Endothelial cell of umbilical vein (primary cell): ENCODE measurements around the gene FRYL.

Source experiments
- FOS ChIP-seq: IDR thresholded peaks from 2 replicates; pipeline ENCODE4 v1.6.1; 2011; ENCODE audit warnings: mild to moderate bottlenecking, low read length, moderate library complexity, borderline replicate concordance; ENCODE audit not compliant: insufficient read depth
- POLR2AphosphoS5 ChIP-seq: IDR thresholded peaks from 2 replicates; pipeline ENCODE4 v1.6.1; 2012; ENCODE audit warnings: low read depth, mild to moderate bottlenecking, control low read depth, low read length, moderate library complexity; ENCODE audit not compliant: insufficient read depth
- TF ChIP-seq, protein P1 (sequence below), 2 donors: IDR thresholded peaks; 1 replicate in 1 of 2; 2 replicates in 1 of 2; pipeline ENCODE4 v1.5.1; 2011; ENCODE audit warnings: low read length in 2 of 2, mild to moderate bottlenecking in 2 of 2, moderate library complexity in 2 of 2, control low read depth in 1 of 2, inconsistent platforms in 1 of 2, low read depth in 1 of 2; ENCODE audit not compliant: insufficient read depth in 1 of 2; ENCODE audit errors: extremely low read depth in 1 of 2

DNA sequence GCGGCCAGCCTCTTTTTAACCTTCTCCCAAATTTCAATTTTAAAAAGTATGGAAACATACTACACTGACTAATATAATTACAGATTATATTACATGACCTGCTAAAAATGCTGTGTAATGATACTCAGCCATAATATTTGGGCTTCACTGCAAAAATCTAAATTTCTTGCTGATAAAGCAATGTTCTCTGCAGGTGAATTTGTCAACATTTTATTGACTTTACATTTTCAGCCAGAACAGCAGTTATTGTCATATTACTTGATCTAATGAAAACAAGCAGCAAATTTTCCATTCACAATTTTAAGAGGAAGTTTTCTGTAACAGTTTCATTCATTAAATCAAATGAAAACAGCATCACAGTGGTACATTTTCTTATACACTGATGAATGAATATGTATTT, 91.1 kb downstream of the FRYL start:
- TF ChIP-seq, protein P1, sequence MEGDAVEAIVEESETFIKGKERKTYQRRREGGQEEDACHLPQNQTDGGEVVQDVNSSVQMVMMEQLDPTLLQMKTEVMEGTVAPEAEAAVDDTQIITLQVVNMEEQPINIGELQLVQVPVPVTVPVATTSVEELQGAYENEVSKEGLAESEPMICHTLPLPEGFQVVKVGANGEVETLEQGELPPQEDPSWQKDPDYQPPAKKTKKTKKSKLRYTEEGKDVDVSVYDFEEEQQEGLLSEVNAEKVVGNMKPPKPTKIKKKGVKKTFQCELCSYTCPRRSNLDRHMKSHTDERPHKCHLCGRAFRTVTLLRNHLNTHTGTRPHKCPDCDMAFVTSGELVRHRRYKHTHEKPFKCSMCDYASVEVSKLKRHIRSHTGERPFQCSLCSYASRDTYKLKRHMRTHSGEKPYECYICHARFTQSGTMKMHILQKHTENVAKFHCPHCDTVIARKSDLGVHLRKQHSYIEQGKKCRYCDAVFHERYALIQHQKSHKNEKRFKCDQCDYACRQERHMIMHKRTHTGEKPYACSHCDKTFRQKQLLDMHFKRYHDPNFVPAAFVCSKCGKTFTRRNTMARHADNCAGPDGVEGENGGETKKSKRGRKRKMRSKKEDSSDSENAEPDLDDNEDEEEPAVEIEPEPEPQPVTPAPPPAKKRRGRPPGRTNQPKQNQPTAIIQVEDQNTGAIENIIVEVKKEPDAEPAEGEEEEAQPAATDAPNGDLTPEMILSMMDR (IDR thresholded peaks at IDR 0.05; ENCODE audit: extremely low read depth in 1 of 2, insufficient read depth in 1 of 2, low read depth in 1 of 2, low read length in 2 of 2): no peak
- no peak for TF ChIP-seq POLR2AphosphoS5
- TF ChIP-seq FOS: no peak
